GM10248 (cell line): ENCODE measurements around the gene EGR1.
"Not testable (repeated sequence)": the region's sequence is repeated elsewhere in the genome, so short reads cannot be mapped to it uniquely, and the experiment has no call there.

Source experiments
- CTCF ChIA-PET: fragments of 300-600 bp; sonication (Branson Sonifier 250); formaldehyde crosslinking; extraction: SDS; loops from one replicate; lab custom pipeline; 2021; ENCODE audit warnings: antibody characterized with exemption; lab: Yijun Ruan, JAX
- POLR2A ChIA-PET: fragments of 350-650 bp; sonication (Branson Sonifier 250); formaldehyde crosslinking; extraction: SDS; loops from one replicate; lab custom pipeline; 2020; ENCODE audit warnings: antibody characterized with exemption; lab: Yijun Ruan, JAX
- DNase-seq: peaks from one replicate; pipeline ENCODE4 v3.0.0; 2012; ENCODE audit errors: extremely low spot score
- TF ChIP-seq, protein P1 (sequence below): IDR thresholded peaks from 2 replicates; pipeline ENCODE4 v1.5.1; 2012; ENCODE audit warnings: mild to moderate bottlenecking, low read depth; ENCODE audit errors: extremely low read depth, missing control alignments, control extremely low read depth

The EGR1 gene

DNA sequence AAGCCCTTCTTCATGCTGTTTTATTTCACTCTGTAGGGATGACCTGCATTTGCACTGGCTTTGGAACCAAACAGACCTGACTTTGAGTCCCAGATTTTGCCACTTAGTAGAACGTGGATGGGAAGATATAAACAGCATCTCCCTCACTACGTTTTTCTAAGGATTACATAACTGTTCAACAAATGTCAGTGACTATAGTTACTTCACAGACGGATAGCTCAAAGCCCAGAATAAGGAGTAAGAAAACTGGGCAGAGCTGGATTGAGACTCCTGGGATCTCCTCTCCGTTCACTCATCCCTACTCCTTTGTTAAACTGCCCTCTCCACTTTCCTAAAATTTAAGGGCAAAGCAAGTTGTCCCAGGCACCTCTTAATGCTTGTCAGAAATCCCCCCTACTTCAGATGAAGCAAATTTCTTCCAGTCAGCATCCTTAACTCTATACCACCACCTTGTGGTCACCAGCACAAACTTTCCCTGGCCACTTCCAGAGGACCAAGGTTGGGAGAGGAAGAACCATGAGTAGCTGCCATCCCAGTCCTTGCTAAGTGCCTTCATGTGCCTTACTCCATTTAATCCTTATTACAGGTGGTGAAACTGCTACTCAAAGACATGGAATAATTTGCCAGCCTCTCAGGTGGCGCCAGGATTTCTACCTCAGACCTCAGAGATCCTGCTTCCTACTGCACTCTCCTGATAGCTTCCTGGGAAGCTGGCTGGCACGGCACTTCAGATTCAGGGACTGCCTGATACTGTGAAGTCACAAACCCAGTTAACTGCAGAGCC lies 38.4 kb downstream of the EGR1 start:
- peak; percentile 70 for DNase-seq
- POLR2A ChIA-PET = interaction anchor here (1.1 to 1.7 kb wide), 3 partner anchors 24 to 40 kb away, joined by 3 to 9 read pairs (median 5); partner anchors contain the start of genes EGR1 and ETF1
- TF ChIP-seq, protein P1, sequence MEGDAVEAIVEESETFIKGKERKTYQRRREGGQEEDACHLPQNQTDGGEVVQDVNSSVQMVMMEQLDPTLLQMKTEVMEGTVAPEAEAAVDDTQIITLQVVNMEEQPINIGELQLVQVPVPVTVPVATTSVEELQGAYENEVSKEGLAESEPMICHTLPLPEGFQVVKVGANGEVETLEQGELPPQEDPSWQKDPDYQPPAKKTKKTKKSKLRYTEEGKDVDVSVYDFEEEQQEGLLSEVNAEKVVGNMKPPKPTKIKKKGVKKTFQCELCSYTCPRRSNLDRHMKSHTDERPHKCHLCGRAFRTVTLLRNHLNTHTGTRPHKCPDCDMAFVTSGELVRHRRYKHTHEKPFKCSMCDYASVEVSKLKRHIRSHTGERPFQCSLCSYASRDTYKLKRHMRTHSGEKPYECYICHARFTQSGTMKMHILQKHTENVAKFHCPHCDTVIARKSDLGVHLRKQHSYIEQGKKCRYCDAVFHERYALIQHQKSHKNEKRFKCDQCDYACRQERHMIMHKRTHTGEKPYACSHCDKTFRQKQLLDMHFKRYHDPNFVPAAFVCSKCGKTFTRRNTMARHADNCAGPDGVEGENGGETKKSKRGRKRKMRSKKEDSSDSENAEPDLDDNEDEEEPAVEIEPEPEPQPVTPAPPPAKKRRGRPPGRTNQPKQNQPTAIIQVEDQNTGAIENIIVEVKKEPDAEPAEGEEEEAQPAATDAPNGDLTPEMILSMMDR = peak; percentile 76
- CTCF ChIA-PET = interaction anchor here (0.6 to 4.9 kb wide), 41 partner anchors 10 to 759 kb away, joined by 3 to 115 read pairs (median 7); partner anchors contain the start of genes EGR1, ETF1, KDM3B and REEP2

DNA sequence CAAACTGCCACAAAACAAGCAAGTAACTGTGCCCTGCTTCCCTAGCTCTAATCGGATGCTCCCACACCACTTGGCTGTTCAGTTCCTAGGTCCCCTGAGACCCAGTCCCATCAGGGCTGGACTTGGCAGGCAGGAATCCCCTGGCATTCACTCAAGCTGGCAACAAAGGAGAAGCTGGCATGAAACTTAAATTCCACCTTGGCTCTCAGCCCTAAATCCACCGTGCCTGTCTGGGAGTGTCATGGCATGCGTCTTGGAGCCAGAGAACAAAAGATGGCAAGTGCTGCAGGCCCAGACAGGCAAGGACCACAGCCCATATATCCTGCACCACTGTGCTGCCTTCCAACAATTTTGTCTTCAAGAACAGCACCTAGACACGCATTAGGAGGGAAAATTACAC lies 39.5 kb downstream of the EGR1 start:
- ChIA-PET CTCF (interaction anchor here (0.6 to 4.9 kb wide), 22 partner anchors 8 to 758 kb away, joined by 3 to 115 read pairs (median 8); partner anchors contain the start of genes EGR1 and KDM3B), POLR2A (interaction anchor here (1.1 kb wide), 1 partner anchor 39 kb away, joined by 5 read pairs; the partner anchor contains the start of gene ETF1)
- TF ChIP-seq, protein P1 = no peak
- no peak for DNase-seq

DNA sequence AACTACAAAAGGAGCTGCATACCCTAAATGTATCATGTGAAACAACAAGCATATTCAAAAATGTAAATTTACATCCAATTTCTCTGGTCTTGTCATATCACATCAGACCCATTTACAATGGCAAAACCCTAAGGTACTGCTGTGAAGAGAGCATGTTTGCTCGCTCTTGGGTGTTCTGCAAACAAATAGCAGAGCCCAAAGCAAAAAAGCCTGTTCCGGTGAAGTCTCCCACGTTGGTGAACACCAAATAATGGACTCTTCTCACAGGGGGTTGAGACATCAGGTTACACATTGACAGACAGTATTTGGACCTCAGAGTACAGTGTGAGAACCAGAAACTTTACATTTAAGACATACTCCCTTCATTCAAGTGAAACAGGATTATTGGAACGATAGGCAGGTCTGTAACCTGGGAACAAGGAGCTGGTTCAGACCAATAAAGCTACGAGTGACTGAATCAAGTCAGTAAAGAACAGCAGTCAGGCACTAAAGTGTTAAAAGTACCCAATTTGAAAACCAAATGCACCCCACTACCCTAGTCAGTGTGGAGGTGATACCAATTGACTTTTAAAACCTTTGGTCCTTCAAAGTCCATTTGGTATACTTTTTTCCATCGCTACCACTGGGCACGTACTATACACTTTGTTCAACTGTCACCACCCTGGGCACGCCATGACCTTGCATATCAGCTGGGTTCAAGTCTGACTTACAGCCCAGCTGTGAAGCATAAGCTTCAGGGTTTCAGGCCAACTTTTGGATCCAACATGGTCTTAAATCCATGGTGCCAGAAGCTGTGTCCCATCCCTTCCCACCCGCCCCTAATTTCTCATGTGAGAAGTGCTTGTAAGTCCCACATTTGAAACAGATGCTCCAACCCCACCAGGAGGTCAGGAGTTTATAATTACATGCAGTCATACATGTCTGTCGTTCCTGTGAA lies 41.4 kb downstream of the EGR1 start:
- POLR2A ChIA-PET = no interaction called here
- TF ChIP-seq, protein P1 = no peak
- DNase-seq = no peak
- CTCF ChIA-PET = interaction anchor here (1.3 kb wide), 1 partner anchor 91 kb away, joined by 3 read pairs; no protein-coding TSS in a partner anchor

DNA sequence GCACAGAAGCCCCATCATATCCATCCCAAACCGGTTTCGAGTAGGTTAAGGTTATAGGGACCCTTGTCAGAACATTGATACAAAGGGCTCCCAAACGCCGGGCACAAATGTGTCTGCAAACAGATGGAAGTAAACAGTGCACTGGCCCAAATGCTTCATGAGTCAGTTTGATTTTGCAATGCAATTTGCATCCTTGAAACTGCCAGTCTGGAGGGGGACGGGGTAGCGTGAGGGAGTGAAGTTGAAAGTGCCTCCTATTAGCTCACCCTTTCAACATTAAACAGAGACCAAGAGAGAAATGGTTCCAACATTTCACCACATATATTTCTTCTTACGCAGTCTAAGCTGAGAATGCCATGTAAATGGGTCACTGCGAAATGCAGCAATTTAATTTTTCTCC lies 42.2 kb downstream of the EGR1 start:
- POLR2A ChIA-PET, CTCF ChIA-PET, DNase-seq: not testable (repeated sequence)

DNA sequence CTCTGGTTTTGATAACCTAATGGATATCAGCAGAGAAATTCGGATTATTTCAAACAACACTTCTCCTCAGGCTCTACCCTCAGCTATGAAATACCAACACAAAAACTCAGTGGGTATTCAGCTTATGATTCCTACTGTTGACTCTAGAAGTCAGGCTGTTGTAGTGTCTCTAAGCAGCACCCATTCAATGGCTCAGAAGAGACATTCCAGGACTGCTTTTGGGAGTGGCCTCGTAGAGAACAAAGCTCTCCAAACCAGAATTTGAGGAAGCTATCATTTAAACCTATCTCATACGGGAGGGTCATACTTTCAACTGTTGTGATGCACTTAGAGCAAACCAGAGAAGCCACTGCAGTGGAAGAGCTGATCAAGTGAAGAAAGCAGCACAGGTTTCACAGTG lies 43.7 kb downstream of the EGR1 start:
- TF ChIP-seq, protein P1 = no peak
- no peak for DNase-seq
- ChIA-PET POLR2A (no interaction called here), CTCF (interaction anchor here (0.9 to 1.1 kb wide), 5 partner anchors 12 to 157 kb away, joined by 3 to 8 read pairs (median 3); partner anchors contain the start of gene KDM3B)

DNA sequence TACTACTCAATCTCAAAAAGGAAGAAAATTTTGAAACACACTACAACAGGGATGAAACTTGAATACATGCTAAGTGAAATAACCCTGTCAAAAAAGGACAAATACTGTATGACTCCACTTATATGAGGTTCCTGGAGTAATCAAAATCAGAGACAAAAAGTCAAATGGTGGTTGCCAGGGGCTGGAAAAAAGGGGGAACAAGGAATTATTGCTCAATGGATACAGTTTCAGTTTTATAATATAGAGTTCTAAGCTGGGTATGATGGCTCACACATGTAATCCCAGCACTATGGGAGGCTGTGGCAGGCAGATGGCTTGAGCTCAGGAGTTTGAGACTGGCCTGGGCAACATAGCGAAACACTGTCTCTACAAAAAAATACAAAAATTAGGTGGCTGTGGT lies 48.7 kb downstream of the EGR1 start:
- no peak for DNase-seq
- TF ChIP-seq, protein P1 = no peak
- ChIA-PET POLR2A (no interaction called here), CTCF (interaction anchor here (0.8 to 7.6 kb wide), 6 partner anchors 10 to 64 kb away, joined by 3 to 53 read pairs (median 3); no protein-coding TSS in a partner anchor)
